Duodenal mucosa (tissue), 2 donors: ENCODE data around the gene FASTKD1.
"Not testable (repeated sequence)": the region's sequence is repeated elsewhere in the genome, so short reads cannot be mapped to it uniquely, and the experiment has no call there.

Source experiments
- H3K27ac ChIP-seq: one replicate; pipeline ENCODE4 v1.7.0; 2013; ENCODE audit warnings: low read depth, low read length
- H3K27me3 ChIP-seq, 2 donors: one replicate each; pipeline ENCODE4 v1.7.0; 2013; ENCODE audit warnings: low read length in 2 of 2, control low read depth in 1 of 2; ENCODE audit not compliant: insufficient read depth in 2 of 2, control insufficient read depth in 1 of 2
- H3K36me3 ChIP-seq, 2 donors: one replicate each; pipeline ENCODE4 v1.7.0; 2013; ENCODE audit warnings: low read length in 2 of 2, control low read depth in 1 of 2; ENCODE audit not compliant: insufficient read depth in 2 of 2, control insufficient read depth in 1 of 2
- H3K4me1 ChIP-seq, 2 donors: one replicate each; pipeline ENCODE4 v1.7.0; 2013; ENCODE audit warnings: low read length in 2 of 2, control low read depth in 1 of 2; ENCODE audit not compliant: insufficient read depth in 2 of 2, control insufficient read depth in 1 of 2
- H3K4me3 ChIP-seq, 2 donors: one replicate each; pipeline ENCODE4 v1.7.0; 2013; ENCODE audit warnings: low read length in 2 of 2, low read depth in 1 of 2
- H3K9ac ChIP-seq, 2 donors: one replicate each; pipeline ENCODE4 v1.7.0; 2013; ENCODE audit warnings: low read length in 2 of 2, low read depth in 1 of 2
- H3K9me3 ChIP-seq, 2 donors: one replicate each; pipeline ENCODE4 v1.7.0; 2013; ENCODE audit warnings: low read length in 2 of 2, control low read depth in 1 of 2; ENCODE audit not compliant: control insufficient read depth in 1 of 2

The FASTKD1 gene

DNA sequence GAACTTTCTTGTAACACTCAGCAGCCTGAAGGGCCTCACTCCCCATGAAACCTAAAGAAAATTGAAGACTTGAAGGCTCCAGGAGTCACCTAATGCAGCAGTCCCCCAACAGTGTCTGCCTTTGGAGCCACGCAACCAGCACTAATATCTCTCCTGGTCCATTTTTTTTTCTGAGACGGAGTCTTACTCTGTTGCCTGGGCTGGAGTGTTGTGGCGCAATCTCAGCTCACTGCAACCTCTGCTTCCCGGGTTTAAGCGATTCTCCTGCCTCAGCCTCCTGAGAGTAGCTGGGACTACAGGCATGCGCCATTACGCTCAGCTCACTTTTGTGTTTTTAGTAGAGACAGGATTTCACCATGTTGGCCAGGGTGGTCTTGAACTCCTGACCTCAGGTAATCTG is 22.9 kb upstream of the FASTKD1 start:
- H3K4me1 ChIP-seq, H3K9ac ChIP-seq, H3K9me3 ChIP-seq, H3K4me3 ChIP-seq, H3K27ac ChIP-seq, H3K27me3 ChIP-seq, H3K36me3 ChIP-seq: not testable (repeated sequence)

DNA sequence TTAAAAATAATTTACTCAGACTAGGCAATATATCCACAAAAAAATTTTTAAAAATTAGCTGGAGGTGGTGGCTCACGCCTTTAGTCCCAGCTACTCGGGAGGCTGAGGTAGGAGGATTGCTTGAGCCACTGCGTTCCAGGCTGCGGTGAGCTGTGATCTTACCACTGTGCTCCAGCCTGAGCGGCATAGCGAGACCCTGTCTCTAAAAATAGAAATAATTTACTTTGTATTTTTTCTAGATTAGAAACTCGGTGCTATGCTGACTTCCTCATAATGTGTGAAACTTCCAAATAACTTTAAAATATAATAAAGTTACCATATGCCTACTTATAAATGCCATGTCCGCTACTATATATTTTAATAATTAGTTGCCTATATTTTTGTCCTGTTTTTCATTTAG is 17.1 kb upstream of the FASTKD1 start:
- Histone ChIP-seq H3K4me3 (no peak overlapping the region), H3K36me3 (no peaks in the 10 kb centered on the region), H3K9ac (no peak overlapping the region), H3K27ac (no peak overlapping the region), H3K9me3 (no peaks in the 10 kb centered on the region), H3K27me3 (no peaks in the 10 kb centered on the region), H3K4me1 (peaks cover 10 to 12% of the 10 kb centered on the region in 2 donors)

DNA sequence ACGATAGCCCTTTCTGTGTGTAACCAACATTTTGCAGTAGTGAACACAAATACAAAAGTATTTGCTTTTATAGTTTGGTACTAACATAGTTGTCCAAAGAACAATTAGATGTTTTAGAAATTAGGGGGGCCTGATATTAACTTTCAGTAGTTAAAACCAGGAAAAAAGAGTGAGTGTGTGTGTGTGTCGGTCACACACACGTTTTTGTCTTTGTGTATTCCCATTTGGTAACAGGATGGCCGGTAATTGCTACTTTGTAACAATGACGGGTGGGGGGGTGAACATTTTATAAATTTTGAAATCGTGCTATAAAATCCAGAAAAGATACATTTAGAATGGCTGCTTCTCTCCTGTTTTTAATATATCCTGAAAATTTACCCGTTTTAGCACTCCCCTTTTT is 12.0 kb upstream of the FASTKD1 start:
- peak overlapping the region; percentile 32 to 95 for H3K9ac ChIP-seq
- no peaks in the 10 kb centered on the region for H3K36me3 ChIP-seq
- H3K9me3 ChIP-seq, result no peaks in the 10 kb centered on the region
- H3K4me1 ChIP-seq, result peaks cover 11 to 16% of the 10 kb centered on the region in 2 donors
- H3K27ac ChIP-seq, result no peak overlapping the region
- H3K4me3 ChIP-seq, result peak overlapping the region; percentile 99 to 100
- H3K27me3 ChIP-seq, result no peaks in the 10 kb centered on the region

DNA sequence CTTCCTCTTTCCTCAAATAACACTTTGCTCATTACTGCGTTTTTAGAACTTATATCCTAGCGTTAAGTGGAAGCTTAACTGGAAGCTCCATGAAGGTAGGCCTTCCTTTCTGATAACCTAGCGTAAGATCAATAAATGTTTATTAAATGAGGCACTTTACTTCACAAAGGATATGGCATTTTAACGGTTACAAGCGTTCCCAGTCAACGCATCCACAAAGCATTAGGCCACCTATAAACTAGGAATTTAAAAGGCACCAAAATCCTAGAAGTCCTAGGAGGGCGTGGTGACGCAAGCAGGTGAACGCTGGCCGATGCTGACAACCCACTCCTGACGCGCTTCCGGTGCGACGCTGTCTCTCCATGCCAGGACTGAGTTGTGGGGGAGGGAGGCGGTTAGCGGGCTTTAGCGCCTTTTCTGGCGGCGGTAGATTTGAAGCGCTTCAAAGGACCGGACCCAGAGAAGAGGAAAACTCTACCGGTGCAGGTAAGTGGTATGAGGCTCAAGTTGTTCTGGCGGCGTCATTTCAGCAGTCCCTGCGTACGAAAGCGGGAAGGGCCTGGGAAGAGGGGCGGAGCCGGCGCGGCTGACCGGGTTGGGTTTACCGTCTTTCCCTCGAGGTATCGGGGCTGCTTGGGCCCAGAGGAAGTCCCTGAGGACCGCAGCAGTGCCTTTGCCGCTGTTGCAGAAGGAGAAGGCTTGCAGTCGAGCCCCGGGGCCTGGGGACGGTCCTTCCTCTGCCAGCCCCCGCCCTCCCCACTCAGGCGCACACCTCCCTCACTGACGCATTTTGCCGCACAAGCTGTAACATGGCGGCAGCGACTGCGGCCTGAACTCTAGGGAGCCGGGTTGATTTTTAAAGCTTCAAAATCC is 10.6 kb upstream of the FASTKD1 start, which contains the start of gene PPIG:
TSS of gene PPIG (plus strand) at position 347 of the 873 bp plus-strand sequence. CDS start 19,691 bp downstream, outside the sequence.
- Histone ChIP-seq H3K27ac (peak within 1 kb of the TSS; percentile 96), H3K4me3 (peak within 1 kb of the TSS; percentile 99 to 100), H3K36me3 (no peaks in the 10 kb centered on the region), H3K27me3 (no peaks in the 10 kb centered on the region), H3K4me1 (peaks cover 8 to 16% of the 10 kb centered on the region in 2 donors), H3K9me3 (no peaks in the 10 kb centered on the region), H3K9ac (peak within 1 kb of the TSS; percentile 95 to 98)

DNA sequence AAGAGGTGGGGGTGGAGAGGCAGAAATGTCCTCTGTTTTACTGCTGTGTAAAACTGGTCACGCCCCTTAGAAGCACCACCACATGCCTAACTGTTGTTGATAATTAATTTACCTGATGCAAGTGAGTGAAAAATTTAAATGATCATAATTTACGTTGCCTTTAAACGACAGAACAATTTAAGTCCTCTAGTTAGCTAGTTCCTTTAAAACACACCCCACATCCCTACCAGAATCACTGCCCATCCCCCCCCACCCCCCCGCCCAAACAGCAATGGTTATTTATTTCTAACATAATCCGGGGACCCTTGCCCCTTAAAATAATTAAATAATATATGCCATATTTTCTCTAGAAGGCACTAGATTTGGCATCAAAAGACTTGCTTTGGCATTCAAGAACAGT is 9.9 kb upstream of the FASTKD1 start:
- Histone ChIP-seq H3K9me3 (no peaks in the 10 kb centered on the region), H3K27ac (no peak overlapping the region), H3K36me3 (no peaks in the 10 kb centered on the region), H3K4me3 (peak overlapping the region; percentile 99 to 100), H3K4me1 (peaks cover 8 to 16% of the 10 kb centered on the region in 2 donors), H3K9ac (no peak overlapping the region), H3K27me3 (no peaks in the 10 kb centered on the region)

DNA sequence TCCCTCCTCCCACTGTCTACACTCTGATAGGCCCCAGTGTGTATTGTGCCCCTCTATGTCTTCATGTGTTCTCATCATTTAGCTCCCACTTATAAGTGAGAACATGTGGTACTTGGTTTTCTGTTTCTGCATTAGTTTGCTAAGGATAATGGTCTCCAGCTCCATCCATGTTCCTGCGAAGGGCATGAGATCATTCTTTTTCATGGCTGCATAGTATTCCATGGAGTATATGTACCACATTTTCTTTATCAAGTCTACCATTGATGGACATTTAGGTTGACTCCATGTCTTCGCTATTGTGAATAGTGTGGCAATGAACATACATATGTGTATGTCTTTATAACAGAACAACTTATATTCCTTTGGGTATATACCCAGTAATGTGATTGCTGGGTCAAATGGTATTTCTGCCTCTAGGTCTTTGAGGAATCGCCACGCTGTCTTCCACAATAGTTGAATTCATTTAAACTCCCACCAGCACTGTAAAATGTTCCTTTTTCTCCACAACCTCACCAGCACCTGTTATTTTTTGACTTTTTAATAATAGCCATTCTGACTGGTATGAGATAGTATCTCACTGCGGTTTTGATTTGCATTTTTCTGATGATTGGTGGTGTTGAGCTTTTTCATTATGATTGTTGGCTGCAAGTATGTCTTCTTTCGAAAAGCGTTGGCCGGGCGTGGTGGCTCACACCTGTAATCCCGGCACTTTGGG is 9.0 kb upstream of the FASTKD1 start:
- H3K27ac ChIP-seq, H3K27me3 ChIP-seq, H3K9ac ChIP-seq, H3K9me3 ChIP-seq, H3K4me3 ChIP-seq, H3K36me3 ChIP-seq: not testable (repeated sequence)
- H3K4me1 ChIP-seq, result peaks cover 8 to 16% of the 10 kb centered on the region in 2 donors

DNA sequence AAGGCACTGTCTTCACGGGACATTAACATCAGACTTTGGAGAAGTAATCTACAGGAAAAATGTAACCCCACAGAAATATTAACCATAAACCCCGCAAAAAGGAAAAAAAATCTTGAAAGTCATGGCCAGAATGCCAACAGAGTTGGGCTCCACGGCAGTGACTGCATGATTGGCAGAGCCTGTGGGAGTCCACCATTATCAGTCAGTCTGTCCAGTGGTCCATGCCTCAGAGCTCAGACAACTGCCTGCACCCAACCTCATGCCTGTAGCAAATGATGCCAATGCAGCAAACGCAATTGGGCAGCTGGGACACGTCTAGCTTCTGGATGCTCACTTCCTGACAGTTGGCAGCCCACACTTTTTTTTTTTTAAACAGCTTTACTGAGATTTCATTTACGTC is 5.4 kb upstream of the FASTKD1 start:
- H3K27me3 ChIP-seq, result no peaks in the 10 kb centered on the region
- no peaks in the 10 kb centered on the region for H3K4me1 ChIP-seq
- H3K27ac ChIP-seq, result no peak overlapping the region
- H3K9ac ChIP-seq, result no peak overlapping the region
- H3K9me3 ChIP-seq, result no peaks in the 10 kb centered on the region
- H3K36me3 ChIP-seq, result no peaks in the 10 kb centered on the region
- no peak overlapping the region for H3K4me3 ChIP-seq

DNA sequence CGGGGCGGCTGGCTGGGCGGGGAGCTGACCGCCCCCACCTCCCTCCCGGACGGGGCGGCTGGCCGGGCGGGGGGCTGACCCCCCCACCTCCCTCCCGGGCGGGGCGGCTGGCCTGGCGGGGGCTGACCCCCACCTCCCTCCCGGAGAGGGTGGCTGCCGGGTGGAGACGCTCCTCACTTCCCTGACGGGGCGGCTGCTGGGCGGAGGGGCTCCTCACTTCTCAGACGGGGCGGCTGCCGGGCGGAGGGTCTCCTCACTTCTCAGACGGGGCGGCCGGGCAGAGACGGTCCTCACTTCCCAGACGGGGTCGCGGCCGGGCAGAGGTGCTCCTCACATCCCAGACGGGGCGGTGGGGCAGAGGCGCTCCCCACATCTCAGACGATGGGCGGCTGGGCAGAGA is 1.6 kb upstream of the FASTKD1 start:
- not testable (repeated sequence) for H3K27me3 ChIP-seq, H3K36me3 ChIP-seq, H3K9ac ChIP-seq, H3K9me3 ChIP-seq, H3K27ac ChIP-seq, H3K4me3 ChIP-seq
- peaks cover 7 to 10% of the 10 kb centered on the region in 2 donors for H3K4me1 ChIP-seq

DNA sequence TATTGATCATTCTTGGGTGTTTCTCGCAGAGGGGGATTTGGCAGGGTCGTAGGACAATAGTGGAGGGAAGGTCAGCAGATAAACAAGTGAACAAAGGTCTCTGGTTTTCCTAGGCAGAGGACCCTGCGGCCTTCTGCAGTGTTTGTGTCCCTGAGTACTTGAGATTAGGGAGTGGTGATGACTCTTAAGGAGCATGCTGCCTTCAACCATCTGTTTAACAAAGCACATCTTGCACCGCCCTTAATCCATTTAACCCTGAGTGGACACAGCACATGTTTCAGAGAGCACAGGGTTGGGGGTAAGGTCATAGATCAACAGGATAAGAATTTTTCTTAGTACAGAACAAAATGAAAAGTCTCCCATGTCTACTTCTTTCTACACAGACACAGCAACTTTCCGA is 874 bp upstream of the FASTKD1 start:
- H3K4me1 ChIP-seq, result peaks cover 7 to 10% of the 10 kb centered on the region in 2 donors
- H3K27ac ChIP-seq, H3K36me3 ChIP-seq, H3K9me3 ChIP-seq, H3K9ac ChIP-seq, H3K27me3 ChIP-seq, H3K4me3 ChIP-seq: not testable (repeated sequence)

DNA sequence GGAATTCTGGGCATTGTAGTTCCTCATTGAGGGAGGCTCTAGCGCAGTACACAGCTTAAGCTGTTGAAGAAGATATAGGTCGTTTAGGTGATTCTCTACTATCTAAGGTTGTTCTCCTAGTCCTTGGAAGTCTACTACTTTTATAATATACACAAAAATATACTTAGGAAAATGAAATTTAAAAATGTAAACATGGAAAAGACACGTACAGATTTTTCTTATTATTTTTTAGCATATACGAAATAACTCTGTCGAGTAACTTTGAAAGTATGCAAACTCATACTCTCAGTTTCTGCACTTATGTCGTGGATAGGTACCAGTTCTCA is 272 bp upstream of the FASTKD1 start:
- Histone ChIP-seq H3K4me1 (peaks cover 7 to 10% of the 10 kb centered on the region in 2 donors), H3K36me3 (peaks cover 0 to 5% of the 10 kb centered on the region in 2 donors), H3K27me3 (no peaks in the 10 kb centered on the region), H3K27ac (no peak overlapping the region), H3K9ac (no peak overlapping the region), H3K9me3 (no peaks in the 10 kb centered on the region), H3K4me3 (peak overlapping the region; percentile 88 to 97)
